Dermis lymphatic vessel endothelial cell (primary cell): ENCODE measurements around the gene XPNPEP2. TPM values are rescaled to one million over a fixed set of nuclear protein-coding genes. Genes with fewer than 3 reads are reported as not detected.

Experiments
- total RNA-seq: library from RNA; depleted of rRNA; stranded (reverse); fragments of >200 nt; gene quantifications from 2 replicates; pipeline ENCODE4 v1.2.1, GENCODE V29; 2014

XPNPEP2 gene
- not detected in 2 replicates for total RNA-seq

GRCh38 chrX:129738466-129739308 lies at the start of gene XPNPEP2:
TSS of gene XPNPEP2 (plus strand) at chrX:129738979. CDS start at chrX:129739214, 235 bp downstream.

GRCh38 chrX:129779747-129780146 lies 41.0 kb downstream of the XPNPEP2 start, which contains the start of gene SASH3:
TSS of gene SASH3 (plus strand) at chrX:129779949. CDS start at chrX:129780098, 149 bp downstream.

Other genes starting within 250 kb of the XPNPEP2 start
- 19.7 and 23.0 TPM in 2 replicates for gene SMARCA1, start 215.5 kb upstream of the XPNPEP2 start, total RNA-seq
- 12.0 and 13.8 TPM in 2 replicates for gene OCRL, start 198.7 kb upstream of the XPNPEP2 start, total RNA-seq
- 3.0 and 3.4 TPM in 2 replicates for gene APLN, start 84.0 kb upstream of the XPNPEP2 start, total RNA-seq
- gene SASH3, start 41.0 kb downstream of the XPNPEP2 start, total RNA-seq: not detected in 2 replicates
- 15.7 and 15.8 TPM in 2 replicates for gene ZDHHC9, start 104.9 kb downstream of the XPNPEP2 start, total RNA-seq
- 11.8 and 24.9 TPM in 2 replicates for gene UTP14A, start 167.2 kb downstream of the XPNPEP2 start, total RNA-seq
- gene BCORL1, start 243.7 kb downstream of the XPNPEP2 start, total RNA-seq: 2.0 TPM in 2 replicates